ENCODE results near the gene GPR37.
A peak's percentile ranks its signal among the peaks of the same experiment; 100 is the strongest.

GPR37 gene

DNA sequence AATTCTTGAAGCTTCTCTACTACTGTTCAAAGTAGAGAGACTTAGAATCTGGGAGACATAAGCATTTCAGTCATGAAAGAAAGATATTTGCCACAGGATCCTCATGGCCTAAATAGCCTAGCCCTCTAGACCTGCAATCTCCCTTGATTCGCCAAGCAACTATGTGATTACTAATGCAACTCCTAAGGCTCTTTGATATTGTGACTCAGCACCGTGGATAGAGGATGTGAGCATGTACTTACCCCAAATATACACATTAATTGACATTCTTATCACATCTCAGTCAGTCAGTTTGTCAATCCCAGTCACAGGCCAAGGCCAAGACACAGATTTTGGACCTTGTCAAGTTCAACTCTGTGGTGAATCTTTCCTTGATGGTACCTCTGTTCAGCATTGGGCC is 42.6 kb downstream of the GPR37 start:
- DNase-seq, result no peak

DNA sequence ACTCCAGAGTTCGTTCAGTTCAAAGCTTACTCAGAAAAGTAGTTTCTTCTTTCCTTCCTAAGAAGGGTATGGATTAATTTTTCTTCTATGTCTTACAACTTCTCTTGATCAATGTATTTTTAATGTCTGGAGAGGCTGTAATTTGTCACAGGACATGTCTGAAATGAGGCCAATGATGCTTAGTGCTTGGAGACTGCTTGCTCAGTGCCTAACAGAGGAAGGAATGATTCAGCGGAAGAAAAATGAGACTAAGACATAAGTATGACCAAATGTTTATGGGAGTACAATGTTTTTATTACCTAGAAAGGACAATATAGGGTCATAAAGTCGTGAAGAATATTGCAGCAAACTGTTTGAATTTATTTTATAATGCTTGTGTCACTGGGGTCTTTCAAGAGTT is 43.3 kb downstream of the GPR37 start:
- DNase-seq, result no peak

DNA sequence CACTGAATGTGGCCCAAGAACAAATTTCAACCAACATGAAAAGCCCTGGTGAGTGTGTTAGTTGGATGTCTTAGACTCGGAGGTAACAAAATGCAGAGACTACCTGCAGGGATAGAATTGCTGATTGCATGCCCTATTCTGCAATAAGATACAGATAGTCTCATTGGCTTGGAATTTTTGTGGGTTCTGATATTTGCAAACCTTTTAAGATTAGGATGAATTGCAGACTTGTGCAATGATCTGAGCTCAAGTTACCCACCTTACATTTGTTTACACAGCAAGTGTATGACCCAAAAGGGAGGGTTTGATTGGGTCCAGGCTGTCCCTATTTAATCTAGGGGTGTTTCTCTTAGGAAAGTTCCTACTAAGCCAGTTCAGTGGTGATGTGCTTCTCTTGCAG is 45.4 kb downstream of the GPR37 start:
- no peak for DNase-seq

GRCh38 chr7:124718032-124718766 is 47.4 kb downstream of the GPR37 start:
- no peak for DNase-seq

DNA sequence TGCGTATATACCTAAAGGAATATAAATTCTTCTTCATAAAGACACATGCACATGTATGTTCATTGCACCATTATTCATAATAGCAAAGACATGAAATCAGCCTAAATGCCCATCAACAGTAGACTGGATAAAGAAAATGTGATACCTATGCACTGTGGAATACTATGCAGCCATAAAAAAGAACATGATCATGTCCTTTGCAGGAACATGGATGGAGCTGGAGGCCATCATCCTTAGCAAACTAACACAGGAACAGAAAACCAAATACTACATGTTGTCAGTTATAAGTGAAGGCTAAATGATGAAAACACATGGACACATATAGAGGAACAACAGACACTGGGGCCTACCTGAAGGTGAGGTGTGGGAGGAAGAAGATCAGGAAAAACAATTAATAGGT is 48.7 kb downstream of the GPR37 start:
- DNase-seq, result no peak

DNA sequence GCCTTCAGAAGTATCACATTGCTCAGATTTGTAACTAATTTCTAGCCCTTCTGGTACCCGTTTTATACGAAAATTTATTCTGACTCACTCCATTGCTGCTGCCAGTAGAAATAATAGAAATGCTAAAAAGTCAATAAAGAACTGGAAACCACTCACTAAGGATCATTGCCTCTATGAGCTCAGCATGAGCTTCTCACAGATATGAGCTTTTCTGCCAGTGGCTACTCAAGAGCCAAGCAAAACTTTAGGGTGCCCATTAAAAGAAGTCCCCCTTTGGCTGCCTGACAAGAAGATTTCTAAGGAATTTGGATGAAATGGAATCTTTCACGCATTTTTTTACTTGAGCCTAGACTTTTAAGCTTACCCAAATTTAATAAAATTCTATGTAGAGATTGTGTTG is 52.5 kb downstream of the GPR37 start:
- no peak for DNase-seq

DNA sequence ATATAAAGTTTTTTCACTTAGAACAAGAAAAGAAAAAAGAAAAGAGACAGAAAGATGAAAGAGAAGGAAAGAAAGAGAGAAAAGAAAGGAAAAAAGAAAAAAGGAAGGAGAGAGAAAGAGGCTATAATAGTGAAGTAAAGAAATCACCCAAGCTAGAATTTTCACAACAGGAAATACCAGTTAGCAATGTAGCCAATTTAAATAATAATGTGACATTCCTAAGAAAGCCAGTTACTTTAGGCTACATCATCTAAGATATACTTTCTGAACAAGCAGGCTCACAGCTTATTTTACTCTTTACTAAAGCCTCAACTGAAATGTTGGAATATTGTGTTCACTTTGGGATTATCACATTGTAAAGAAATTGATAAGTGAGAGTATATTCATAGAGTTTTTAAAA is 53.6 kb downstream of the GPR37 start:
- DNase-seq, result no peak

DNA sequence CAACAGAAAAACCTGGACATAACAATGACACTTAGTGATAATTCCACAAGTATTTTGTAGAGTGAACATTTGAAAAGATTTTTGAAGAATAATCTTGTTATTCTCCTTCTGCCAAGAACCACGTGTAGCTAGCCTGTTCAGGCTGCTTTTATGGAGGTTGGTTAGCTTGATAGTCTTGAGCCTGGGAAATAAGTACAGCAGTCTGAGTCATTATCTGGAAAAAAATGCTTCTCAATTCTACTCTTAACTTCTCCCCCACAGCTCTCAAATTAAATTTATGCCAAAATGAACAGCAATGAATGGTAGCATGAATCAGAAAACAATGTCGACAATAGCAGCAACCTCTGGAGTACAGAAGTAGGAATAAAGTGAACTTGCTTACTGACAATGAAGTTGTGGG is 63.2 kb downstream of the GPR37 start:
- DNase-seq, result no peak

DNA sequence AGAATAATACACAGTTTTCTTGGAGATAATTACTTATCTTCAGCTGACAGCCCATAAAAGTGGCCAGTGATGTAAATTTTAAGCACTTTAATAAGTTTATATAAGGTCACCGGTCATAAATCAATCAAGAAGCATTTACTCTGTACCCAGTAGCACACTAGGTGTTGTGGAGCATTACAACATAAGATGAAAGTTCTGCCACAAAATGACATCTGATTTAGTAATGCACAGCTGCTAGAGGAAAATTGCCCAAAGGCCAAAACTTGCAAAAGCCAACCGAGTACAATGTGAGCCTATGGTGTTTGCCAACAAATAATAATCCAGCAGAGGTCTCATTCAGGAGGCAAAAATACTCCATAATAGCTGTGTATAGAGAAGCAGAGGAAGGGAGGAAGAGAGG is 63.6 kb downstream of the GPR37 start:
- peak; percentile 20 for DNase-seq

GRCh38 chr7:124700655-124701054 is 64.9 kb downstream of the GPR37 start:
- no peak for DNase-seq

DNA sequence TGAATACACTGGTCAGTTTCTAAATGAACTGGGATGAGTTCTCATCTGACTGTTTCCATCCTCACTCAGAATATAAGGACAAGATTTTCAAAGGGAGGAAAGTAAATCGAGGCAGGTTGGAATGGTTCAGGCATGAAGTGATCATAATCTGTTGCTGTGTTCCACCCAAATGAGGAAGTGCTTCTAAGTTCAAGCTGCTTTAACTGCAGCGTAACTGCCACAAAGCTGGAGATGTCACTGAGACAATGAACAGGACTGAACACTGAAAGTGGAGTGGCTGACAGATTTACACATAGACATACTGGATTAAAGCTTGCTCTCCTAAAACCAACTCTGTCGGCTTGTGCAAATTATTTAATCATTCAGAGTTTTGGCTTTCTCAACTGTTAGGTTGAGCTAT is 66.6 kb downstream of the GPR37 start:
- DNase-seq, result no peak

DNA sequence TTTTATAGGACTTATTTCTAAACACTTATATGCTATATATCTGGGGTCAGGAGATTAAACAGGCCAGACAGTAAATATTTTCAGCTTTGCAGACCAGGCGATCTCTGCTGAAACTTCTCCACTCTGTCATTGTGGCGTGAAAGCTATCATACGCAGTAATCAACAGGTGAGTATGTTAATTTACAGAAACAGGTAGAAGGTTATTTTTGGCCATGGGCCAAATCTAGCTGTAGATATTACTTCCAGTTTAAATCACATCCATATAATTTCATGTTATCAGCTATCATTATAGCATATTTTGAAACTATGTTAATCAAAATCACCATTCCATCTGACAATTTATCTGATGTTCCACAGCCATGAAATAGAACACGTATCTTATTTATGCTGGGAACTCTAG is 67.8 kb downstream of the GPR37 start:
- DNase-seq, result no peak
